ENCODE results near the gene CDYL.

Gene CDYL

DNA sequence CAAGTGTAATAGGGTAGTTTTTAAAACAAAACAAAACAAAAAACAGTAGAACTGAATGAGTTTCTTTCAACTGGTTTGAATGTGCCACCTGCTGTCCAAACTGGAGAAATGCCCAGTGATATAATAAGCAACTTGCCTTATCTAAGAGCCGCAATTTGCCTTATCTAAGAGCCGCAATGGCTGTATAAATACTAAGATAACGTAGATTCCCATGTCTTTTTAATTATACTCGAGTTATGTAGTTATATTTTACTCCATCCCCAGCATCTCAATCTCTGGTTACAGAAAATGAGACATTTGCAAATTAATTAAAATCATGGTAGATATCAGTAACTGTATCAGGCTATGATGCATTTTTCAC lies 160.5 kb downstream of the CDYL start:
- peak; percentile 50 for DNase-seq (ENCODE audit: low spot score)

DNA sequence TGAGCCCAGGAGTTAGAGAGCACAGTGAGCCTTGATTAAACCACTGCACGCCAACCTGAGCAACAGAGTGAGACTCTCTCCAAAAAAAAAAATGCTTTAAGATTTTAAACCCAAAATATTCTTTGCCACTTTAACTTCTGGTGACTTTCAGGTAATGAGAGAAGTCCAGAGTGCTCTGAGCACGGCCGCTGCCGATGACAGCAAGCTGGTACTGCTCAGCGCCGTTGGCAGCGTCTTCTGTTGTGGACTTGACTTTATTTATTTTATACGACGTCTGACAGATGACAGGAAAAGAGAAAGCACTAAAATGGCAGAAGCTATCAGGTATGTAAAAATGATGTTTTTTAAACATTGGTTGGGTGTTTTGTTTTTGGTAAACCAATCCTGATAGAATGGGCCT lies 161.2 kb downstream of the CDYL start:
- no peak for DNase-seq (ENCODE audit: low spot score)

DNA sequence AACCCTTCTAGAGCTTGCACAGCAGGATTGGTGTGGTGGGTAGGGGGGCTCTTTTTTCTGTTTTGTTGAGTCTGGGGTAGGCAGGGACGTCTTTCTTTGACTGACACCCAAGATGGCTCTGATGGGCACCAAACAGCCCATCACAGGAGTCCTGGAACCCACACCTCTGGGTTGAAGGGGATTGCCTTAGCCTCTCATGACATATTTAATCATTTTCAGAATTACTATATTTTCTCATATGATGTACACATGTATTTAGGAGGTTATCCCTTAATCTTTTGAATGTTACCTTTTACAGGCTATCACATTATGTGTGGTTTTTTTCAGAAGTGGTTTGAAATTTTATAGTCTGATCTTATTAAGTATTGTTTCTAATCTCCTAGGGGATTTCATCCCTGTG lies 163.0 kb downstream of the CDYL start:
- no peak for DNase-seq (ENCODE audit: low spot score)

DNA sequence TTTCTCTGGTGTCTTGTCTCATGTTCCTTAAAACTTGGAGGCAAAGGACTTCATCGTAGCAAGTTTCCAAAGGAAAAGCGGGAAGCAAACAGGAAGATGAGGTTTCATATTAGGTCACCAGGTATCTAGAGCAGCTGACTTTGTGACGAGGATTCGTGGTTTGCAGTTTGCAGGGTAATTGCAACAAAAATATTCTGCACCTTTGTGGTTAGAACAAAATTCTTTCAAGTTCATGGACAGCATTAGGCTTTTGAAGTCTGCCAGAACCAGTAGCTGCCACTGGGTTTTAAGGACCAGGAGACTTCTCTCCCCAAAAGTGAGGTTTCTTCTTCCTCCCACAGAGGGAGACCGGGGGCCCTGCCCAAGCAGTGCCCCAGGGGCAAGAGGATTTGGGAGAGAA lies 164.2 kb downstream of the CDYL start:
- no peak for DNase-seq (ENCODE audit: low spot score)

DNA sequence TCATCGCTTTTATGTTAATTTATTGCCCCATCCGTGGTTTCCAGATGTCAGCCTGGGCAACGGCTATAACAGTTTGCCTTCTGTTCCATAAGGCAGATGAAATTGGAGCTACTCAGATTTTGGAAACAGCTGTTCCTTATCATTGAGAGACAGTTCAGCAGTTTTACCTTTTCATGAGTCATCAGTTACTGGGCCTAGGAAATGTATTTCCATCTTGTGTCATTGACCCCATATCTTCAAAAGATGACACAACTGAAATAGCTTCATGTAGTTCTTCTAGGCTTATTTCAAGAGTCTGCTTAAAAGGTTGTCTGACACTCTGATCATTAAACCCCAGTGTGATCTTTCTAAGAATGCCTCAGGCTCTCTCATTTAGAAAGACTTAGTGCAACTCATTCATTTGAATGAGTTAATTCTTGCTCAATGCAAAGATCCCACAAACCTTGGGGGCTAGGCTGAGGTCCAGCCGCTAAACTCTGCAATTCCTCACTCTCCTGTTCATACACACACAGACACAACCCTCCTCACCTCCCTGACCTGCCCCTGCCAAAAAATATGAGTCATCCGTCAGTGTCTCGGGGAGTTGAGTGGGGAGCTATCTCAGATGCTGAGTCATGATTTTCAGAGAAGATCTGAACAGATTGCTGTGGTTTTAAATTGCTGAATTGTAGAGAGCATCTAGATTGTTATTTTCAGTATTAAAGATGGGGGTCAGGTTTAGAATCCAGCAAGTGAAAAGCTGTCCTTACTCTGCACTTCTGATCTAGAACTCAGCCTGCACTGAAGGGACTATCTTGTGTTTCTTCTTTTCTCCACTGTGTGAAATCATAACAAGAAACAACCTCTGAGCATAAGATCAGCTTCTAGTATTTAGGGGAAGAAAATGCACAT lies 165.8 kb downstream of the CDYL start:
- DNase-seq (ENCODE audit: low spot score), result peak; percentile 92

DNA sequence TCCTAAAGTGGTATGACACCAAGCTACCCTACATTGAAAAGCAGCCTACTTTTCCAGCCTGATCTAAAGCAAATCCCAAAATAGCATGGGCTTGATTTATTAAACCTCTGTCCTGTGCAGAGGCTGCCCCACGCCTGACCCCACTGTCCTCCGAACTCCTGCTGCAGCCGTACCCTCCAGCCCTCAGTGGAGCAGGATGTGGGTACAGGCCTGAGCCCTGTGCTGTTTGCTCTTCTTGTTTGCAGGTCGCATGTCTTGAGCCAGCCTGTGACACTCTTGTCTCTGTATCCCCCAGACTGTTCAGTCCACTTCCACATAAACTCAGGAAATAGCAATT lies 166.4 kb downstream of the CDYL start:
- no peak for DNase-seq (ENCODE audit: low spot score)

DNA sequence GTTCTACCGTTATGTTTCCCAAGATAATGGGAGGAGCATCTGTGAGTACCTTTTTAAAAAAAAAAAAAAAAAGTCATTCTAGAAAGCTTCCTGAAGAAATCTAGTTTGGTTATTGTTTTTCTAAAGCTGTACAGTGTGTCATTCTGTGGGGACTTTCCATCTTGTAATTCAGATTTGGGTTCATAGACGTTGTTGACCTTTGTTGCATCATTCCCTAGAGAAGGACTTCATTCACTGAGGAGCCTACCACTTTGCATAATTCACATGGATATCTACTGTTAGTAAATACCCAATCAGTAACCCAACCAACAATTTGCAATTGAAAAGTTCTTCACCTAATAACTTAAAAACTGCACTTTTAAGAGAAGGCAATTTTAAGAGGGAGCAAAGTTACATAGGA lies 167.5 kb downstream of the CDYL start:
- no peak for DNase-seq (ENCODE audit: low spot score)

DNA sequence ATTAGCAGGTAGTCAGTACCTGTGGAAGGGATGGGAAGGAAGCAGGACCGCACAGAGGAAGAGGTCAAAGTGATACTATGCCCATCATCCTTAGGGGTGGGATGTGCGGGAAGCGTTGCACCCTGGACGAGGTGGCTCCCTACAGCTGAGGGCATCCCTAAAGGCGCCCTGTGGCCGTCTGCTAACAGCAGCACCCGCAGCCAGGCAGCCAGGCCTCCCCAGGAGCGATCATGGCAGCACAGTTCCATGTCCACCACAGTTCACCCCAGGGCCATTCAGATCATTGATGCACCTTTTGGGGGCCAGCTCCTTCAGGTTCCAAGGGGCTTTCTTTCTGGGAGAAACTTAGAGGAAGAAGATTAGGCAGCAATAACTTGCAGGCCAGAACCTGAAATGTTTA lies 168.1 kb downstream of the CDYL start:
- no peak for DNase-seq (ENCODE audit: low spot score)

DNA sequence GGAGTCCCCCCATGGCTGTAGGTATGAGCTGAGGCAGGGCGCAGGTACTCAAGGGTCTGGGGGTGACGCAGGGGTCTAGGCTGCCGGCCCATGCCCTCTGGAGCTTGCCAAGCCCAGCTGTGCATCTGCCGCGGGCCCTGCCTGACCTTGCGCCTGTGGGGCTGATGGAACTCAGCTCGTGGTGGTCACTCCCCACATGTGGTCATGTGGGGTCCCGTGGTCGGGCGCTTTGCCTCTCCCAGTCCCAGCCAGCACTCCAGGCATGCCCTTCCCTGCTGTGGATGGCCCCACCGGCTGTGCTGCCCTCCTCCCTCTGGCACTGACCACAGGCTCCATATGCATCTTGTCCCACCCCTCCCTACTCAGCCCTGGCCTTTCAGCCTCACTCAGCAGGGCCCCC lies 170.3 kb downstream of the CDYL start:
- no peak for DNase-seq (ENCODE audit: low spot score)

DNA sequence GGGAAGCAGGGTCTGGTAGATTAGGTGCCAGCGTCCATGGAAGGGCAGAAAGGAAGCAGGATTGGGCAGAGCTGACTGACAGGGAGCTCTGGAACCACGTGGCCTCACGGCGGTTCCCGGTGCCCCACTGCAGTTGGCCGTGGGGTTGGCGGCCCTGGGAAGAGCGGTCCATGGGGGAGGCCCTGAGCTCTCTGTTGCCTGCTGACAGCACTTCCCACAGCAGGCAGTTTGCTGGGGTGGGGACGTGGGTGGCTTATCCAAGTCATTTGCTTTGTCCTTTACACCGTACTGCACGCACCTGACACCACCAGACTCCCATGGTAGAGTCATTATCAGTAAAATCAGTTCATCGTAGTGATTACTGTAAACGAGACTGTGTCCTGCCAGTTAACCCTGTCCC lies 171.5 kb downstream of the CDYL start:
- DNase-seq (ENCODE audit: low spot score), result no peak

DNA sequence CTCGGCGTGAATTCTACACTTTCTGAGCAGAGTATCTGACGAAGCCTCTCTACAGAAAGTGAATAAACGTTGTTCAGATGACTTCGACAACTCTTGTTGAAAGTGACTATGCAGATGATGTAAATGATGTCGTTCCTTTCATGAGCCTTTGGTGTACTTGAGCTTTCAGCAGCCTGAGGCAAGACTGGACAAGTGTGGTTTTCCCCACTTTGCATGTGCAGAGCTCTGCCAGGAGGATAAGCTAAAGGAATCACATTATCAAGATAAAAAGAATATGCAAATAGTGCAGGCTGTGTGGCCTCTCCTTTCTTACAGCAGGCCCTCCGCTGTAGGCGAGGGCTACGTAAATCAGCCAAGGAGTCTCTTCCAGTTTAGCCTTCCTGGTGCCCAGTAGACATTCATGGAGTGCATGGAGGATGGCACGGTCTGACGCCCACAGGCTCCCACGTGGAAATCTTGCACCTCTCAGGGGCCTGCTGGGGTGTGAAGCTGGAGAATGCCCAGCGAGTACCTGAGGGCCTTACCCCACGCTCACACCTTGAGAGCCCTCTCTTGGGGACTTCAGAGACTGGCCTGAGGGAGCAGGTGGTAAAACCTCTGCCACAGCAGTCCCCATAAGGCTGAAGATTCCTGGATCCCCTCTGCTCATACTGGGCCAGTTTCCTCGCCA lies 172.7 kb downstream of the CDYL start:
- DNase-seq (ENCODE audit: low spot score), result no peak

DNA sequence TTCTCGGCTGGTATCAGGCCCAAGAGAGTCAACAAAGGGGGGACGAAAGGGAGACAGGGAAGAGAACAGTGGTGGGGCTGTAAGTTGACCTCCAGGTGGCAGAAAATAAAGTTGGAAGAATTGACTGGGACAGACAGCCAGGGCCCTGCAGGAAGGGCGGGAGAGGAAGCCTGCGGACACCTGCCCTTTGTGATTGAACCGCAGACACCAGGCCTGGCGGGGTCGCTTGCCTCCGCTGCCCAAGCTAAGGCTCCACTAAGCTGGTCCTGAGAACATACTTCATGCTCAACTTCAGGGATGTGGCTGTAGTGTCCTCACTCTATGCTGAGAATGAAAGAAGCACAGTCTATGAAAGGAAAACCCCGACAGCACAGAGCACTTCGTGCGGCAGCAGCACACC lies 173.9 kb downstream of the CDYL start:
- no peak for DNase-seq (ENCODE audit: low spot score)

DNA sequence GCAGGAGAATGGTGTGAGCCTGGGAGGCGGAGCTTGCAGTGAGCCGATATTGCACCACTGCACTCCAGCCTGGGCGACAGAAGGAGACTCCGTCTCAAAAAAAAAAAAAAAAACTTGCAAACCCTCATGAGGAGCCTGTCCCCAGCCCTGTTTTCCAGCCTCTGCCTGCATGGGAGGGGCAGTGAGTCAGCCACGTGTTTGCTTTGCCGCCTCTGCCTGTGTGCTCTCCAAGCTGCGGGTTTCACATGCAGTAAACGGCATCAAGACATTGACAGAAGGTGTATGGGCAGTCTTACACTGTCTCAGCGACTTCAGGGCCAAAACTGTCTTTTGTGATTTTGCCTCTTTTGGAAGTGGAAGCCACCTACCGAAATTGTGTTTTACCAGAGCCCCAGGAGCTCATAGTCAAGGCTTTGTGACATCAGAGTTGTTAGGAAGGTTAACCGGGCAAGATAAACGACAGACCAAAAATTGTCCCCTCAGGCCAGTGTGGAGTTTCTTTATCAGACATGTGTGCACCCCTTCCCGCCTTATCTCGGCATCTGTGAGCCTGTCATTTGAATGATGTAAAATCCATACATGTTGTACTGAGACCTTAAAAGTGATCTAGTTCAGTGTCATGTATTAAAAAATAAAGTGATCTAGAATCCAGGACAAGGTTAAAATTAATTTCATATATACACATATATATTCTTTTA lies 174.8 kb downstream of the CDYL start:
- no peak for DNase-seq (ENCODE audit: low spot score)

DNA sequence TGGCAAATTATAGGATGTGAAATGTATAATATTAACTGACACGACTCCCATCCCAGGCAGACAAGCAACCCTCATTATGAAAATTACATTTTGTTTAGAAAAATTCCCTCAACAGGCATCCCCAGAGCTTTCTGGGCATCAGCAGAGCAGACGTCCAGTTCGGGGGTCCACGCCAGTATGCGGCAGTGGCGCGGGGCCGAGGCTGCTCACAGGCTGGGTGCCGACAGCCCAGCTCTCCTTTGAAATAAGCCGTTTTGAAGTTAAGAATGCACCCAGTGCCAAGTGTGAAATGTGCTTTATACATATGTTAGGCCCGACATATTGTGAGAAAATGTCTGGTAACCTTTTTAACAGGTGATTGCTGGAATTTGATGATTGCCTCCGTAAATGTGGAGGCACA lies 177.2 kb downstream of the CDYL start:
- DNase-seq (ENCODE audit: low spot score), result no peak

DNA sequence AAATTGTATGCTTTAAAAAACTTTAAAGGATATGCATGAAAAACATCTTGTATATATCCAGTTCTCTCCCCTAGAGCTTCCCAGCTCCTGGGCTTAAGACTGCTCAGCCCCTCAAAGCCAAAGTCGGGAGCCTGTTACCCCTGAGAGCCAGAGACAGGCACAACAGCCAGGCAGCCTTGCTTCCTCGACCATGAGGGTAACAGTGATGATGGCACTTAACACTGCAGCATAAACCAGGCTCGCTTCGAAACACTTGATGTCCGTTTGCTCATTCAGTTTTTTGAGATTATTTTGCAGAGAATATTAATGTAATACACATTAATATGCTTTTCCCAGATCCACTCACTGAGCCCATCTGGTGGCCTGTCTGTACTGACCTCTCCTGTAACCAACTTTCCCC lies 180.4 kb downstream of the CDYL start:
- DNase-seq (ENCODE audit: low spot score), result no peak

DNA sequence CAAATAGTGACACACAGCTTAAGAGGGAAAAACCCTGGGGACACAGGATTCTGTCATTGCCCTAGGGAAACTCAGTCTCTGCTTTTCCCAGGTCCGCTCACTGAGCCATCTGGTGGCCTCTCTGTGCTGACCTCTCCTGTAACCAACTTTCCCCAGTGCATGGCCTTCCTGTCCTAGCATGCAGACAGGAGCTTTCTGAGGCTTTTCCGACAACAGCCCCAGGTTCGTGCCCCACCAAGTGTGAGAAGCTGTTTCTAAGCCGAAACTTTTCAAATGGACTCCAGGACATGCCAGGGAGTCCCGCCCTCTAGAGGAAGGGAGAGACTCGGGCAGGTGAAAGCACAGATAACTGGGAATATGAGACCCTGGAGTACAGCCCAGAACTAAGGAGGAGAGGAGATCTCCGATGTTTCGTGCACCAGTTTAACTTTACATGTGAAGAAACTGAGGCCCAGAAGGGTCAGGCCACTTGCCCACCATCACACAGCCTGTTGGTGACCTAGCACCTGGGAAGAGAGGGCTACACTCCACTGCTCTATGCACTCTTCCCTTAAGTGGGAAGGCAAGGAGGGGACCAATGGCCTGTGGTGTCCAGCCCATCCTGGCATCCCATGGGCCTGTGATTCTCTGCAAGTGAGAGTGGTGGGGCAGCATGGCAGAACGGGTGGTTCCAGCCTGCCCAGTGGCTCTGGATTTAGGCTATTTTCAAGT lies 181.5 kb downstream of the CDYL start:
- DNase-seq (ENCODE audit: low spot score), result no peak

DNA sequence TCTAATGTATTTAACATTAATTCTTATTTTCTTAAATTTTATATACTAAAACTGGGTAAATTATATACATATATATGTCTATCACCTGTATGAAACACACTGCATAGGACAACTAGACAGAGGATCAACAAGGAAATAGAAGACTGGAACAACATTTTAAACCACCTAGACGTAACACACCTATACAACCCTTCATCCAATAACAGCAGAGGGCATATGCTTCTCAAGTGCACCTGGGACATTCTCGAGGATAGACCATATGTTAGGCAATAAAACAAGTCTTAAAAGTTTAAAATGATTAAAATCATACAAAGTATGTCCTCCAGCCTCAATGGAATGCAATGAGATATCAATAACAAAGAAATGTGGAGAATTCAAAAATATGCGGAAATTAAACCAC lies 182.4 kb downstream of the CDYL start:
- DNase-seq (ENCODE audit: low spot score), result no peak

DNA sequence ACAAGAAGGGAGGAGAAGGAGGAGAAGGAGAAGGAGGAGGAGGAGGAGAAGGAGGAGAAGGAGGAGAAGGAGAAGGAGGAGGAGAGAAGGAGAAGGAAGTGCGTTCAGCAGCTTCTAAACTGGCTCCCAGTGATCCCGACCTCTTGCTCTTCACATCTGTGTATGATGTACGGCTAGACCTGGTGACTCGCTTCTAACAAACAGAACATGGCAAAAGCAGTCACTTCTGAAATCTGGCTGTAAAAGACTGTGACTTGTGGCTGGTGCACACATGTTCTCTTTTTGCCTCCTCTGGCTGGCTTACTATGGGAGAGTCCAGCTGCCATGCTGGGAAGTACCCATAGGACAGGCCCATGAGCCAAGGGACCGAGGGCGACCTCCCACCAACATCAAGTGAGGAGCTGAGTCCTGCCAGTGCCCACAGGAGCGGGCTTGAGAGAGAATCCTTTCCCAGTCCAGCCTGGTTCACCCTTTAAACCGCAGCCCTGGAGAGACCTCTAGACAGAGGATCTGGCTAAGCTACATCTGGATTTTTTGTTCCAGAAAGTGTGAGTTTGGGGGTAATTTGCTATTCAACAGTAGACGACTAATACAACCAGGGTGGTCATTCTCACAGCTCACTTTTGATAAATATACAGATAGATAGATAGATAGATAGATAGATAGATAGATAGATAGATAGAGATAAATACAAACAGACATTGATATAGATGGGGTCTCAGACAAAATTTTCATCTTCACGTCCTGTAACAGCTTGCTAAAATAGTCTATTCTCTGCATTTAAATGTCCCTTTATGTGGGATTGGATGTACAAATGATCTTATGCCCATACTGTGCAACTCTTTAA lies 185.3 kb downstream of the CDYL start:
- DNase-seq (ENCODE audit: low spot score), result no peak

DNA sequence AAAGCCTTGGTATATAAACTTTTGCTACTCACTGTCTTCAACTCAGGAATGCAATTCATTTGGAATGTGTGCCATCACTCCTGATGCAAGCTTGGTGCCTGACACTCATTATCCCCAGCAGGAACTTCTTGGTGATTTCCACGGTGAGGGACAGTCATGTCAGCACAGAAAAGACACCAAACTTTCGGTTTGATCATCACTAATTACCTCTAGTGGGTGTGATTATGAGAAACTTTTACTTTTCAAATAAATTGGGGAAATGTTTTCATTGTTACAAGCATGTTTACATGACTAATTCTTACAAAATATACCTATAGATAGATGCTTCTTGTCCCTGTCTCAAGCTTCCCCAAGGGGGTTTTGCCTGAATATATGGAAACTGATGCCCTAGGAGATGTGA lies 186.7 kb downstream of the CDYL start:
- no peak for DNase-seq (ENCODE audit: low spot score)

DNA sequence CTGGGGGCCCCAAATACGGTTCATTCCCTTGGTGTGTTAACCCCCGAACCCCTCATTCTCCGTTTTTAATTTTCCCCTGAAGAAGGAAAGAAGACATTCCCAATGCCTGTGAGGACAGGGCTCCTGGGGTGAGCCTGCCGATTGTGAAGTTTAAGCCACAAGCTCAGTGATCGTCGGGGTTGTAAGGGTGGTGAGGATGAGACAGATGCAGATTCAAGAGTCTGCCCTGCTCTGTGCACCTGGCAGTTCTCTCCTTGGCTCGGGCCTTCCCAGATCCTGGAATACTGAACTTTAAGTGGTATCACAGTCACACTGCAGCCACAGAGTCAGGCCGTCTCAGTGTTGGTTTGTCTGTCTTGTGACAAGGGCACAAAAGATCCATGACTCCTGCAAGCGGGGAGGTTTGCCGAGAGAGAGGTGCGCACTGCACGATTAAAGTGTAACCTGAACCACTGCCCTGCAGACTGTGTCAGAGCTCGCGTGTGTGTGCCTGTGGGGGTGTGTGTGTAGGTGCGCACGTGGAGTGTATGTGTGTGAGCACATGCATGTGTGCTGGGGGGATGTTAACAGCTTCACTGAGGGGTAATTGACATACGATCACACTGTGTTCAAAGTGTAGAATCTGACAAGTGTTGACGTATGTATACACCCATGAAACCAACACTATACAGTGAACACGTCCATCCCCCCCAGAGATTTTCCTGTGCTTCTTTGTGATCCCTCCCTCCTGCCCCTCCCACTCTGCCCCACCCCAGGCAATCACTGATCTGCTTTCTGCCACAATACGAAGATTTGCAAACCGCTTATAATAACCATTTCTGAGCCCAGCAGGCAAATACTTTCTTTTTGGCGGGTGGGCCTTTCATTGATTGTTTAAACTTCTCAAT lies 188.7 kb downstream of the CDYL start:
- DNase-seq (ENCODE audit: low spot score), result no peak
